Stimulated activated CD4-positive, alpha-beta T cell treated with anti-CD3 and anti-CD28 coated beads, Interleukin-12 subunit alpha, Interleukin-12 subunit beta, amount 100 ng/mL, for 24 hours (primary cell): ENCODE results near the gene KCNMB4.

Source experiments
- DNase-seq, 2 experiments: peaks; one replicate each; pipeline ENCODE4 v3.0.0-alpha.2; 2020; ENCODE audit warnings: low read depth in 2 of 2

The KCNMB4 gene, protein sequence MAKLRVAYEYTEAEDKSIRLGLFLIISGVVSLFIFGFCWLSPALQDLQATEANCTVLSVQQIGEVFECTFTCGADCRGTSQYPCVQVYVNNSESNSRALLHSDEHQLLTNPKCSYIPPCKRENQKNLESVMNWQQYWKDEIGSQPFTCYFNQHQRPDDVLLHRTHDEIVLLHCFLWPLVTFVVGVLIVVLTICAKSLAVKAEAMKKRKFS

DNA sequence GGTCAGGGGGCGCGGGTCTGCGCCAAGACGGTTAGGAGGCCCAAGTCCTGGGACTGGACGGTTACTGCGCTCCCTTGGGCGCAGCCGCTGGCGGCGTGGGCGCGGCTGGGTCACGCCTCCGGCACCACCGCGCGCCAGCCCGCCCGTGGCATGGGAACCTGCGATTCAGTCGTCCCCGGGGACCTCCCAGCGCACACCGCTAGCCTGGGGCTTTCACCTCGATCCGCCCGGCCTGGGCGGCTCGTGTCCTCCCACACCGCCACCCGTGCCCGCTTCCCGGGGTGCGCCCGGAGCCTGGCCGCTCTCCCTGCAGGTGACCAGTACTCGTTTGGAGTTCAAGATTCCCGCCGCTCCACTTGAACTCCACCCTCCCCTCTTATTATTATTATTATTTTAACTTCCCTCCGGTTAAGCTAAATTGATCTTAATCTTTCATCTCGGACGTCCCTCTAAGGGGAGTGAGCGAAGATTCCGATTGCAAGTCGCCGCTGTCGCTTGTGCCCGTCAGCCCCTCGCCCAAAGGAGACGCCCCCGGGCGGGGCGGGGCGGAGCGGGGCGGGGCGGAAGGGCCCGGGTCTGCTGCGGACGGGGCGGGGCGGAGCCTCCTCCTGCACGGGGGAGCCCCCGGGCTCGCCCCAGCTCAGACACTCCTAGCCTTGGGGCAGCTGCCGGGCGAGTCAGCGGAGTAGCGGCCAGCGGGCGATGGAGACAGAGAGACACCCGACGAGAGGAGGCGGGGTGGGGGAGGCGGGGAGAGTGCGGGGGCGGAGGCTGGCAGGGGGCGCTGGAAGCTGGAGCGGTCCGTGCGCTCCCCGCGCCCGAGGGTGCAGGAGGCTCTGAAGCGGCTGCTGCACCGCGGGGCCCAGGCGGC, at the start of gene KCNMB4:
Gene KCNMB4, plus strand, starts transcription at position 643 of the 871 bp plus-strand sequence. CDS start 445 bp downstream, outside the sequence.
- peak; percentile 51 to 67 for DNase-seq

DNA sequence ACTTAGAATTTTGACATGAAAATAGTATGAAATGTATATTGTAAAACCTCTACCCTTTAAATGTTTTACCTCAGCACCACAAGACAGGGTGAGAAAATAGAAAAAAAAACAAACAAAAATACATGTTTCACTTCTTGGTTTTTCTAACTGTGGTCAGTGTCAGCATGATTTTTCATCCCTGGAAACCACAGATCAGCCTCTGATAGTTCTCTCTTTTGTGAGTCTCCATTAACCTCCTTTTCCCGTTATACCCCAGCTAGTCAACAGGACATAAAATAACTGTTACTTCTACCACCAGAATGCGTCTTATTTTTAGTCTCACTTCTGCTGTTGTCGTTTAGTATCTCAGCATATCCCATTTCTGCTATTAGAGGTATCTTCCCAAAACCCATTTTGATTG, 48.3 kb upstream of the KCNMB4 start:
- DNase-seq = no peak

DNA sequence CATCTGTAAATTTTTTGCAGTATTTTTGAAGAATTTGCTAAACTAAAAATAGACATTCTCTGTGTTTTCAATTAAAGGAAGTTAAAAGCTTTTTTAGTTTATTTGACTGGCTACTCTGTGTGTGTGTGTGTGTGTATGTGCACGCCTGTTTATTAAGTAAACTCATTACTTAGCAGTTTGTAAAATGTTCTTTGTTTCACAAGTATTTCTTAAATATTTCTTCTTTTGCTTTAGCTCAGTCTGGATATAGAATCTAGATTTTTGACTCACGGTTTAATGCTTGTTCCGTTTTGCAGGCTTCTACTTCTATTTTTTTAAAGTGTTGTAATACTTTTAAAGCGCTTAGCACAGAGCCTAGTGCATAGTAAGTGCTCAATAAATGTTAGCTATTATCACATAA, 46.5 kb upstream of the KCNMB4 start:
- DNase-seq = no peak

DNA sequence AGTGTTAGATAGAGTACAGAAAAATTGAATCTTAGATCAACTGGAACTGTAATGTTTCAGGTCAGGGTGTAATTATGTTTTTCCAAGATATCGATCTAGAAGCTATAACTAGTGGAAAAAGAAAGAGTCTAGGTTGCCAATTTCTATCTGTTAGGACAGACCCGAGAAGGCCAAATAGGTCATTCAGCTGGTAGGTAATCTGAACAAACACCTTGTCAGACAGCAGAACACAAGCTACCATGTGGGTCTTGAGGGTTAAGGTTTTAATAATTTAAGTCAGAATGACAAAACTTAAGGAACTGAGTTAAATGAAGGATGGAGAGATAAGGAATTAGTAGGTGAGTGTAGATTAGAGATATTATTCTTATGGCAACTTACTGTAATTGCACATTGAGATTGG, 44.9 kb upstream of the KCNMB4 start:
- DNase-seq = no peak

DNA sequence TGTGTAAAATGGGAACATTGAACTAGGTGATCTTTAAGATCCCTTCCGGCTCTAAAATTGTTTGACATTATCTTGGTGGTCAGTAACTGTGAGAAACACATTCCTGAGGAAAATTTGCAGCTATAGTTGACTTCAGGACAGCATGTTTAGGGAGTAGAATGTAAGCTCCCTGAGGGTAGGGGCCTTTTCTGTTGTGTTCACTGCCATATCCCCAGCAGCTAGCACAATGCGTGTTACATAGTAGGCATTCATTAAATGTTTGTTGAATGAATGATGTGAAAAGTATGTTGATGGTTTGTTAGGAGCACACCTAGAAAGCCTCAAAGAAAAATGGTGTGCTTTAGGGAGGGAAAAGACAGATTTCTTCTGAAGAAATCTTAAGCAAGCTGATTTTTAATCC, 38.5 kb upstream of the KCNMB4 start:
- no peak for DNase-seq

DNA sequence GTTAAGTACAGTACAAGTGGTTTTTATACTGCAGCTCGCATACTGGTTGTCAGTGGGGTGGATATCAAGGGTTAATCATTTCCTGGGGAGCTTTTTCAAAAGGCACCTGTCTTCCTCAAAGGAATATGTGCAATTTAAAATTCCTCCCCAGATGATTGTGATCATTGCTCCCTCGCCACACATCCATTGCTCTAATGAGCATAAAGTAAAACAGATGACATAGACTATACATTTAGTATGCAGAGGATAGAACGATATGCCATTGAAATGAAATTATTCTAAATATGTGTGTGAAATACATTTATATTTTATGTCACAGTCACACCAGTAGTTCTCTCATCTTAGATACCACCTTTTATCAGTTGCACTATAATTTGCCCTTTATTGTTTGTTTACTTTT, 36.4 kb upstream of the KCNMB4 start:
- no peak for DNase-seq

DNA sequence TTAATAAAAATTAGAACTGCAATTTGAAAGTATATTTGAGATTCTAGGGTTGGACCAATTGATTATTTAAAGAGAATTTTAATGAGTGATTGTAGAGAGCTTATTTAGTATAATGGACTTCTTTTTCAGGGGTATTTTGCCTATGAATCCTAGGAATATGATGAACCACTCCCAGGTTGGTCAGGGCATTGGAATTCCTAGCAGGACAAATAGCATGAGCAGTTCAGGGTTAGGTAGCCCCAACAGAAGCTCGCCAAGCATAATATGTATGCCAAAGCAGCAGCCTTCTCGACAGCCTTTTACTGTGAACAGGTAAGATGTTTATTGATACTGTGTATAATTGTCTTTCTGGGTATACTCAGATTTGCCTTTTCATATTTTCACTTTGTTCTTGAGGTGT, 35.9 kb upstream of the KCNMB4 start:
- no peak for DNase-seq

DNA sequence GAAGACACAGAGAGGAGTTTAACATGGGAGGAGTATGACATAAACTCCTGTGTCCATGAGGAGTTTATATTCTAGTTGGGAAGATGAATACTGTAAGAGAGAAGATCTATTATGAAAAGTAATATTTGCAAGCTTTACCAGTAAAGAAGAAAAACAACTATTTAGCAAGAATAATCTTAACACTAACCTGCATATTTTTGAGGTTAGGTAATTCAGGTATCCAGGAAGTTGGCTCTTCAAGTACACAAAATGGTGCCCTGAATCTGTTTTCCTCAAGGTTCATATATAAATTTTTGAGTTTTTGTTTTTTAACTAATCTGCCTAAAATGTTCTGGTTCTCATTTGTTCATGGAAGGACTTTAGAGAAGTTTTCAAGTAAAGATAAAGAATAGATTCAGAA, 33.9 kb upstream of the KCNMB4 start:
- no peak for DNase-seq

DNA sequence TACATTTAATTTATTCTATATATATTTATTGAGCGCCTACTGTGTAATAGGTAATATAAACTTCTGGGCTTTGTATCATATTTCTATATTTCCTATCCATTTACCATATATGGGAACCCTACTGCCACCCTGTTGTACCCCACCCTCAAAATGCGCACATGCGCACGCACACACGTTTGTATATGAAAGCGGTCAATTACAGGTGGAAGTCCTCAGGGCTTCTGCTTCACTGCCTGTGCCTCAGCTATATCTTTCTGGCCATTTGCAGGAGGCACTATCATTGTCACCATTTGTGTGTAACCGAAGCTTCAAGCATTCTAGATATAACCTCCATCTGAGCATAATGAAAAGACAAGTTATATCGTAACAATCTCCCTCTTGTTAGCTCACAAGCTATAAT, 31.3 kb upstream of the KCNMB4 start:
- DNase-seq = no peak

DNA sequence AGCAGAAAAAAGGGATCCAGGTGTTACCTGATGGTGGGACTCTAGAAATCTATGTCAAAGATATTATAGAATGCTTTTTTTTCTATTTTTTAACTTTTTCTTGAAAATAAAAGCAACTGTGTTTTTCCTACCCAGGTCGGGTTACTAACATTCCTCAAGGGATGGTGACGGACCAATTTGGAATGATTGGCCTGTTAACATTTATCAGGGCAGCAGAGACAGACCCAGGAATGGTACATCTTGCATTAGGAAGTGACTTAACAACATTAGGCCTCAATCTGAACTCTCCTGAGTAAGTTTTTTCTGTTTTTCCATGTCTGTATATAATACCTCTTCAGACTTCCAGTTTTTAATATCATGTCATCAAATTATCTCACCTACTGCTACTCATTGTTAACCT, 27.6 kb upstream of the KCNMB4 start:
- no peak for DNase-seq

DNA sequence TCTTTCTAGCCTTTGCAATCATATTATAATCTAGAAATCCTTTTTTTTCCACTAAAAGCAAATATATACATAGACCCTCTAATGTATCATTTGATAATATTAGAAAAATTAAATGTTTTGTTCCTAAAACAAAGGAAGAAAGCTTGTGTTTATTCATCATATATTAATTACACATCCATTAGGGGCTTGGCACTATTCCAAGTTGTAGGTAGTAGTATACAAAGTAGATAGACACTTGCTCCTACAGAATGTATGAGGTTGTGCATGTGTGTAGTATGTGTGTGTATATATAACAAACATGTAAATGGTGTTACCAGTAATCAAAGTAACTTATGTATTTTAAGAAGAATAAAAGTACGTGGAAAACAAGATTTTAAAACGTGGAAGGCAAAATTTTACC, 15.0 kb upstream of the KCNMB4 start:
- DNase-seq = no peak

DNA sequence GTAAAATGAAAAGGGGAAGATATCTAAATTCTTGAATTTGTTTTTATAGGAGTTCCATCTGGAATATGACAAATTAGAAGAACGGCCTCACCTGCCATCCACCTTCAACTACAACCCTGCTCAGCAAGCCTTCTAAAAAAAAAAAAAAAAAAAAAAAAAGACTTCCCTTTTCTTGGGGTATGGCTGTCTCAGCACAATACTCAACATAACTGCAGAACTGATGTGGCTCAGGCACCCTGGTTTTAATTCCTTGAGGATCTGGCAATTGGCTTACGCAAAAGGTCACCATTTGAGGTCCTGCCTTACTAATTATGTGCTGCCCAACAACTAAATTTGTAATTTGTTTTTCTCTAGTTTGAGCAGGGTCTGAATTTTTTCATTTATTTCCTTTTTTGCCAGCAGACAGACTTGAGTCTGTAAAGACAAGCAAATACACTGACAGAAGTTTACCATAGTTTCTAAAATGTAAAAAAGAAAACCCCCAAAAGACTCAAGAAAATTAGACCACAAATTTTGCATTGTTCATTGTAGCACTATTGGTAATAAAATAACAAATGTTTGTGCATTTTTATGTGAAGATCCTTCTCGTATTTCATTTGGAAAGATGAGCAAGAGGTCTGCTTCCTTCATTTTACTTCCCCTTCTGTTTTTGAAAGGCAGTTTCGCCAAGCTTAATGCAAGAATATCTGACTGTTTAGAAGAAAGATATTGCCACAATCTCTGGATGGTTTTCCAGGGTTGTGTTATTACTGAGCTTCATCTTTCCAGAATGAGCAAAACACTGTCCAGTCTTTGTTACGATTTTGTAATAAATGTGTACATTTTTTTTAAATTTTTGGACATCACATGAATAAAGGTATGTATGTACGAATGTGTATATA, 12.1 kb upstream of the KCNMB4 start:
- DNase-seq = no peak

DNA sequence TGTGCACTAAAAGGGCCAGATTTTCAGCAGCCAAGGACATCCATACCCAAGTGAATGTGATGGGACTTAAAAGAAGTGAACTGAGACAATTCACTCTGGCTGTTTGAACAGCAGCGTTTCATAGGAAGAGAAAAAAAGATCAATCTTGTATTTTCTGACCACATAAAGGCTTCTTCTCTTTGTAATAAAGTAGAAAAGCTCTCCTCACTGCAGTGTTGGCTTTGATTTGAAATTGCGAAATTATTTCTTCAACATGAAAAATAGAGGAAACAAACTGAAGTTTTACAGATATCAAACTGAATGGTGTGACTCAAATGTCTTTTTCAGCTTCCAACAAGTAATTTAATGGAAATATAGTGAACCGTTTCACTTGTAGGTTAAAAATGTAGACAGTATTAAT, 11.3 kb upstream of the KCNMB4 start:
- no peak for DNase-seq

DNA sequence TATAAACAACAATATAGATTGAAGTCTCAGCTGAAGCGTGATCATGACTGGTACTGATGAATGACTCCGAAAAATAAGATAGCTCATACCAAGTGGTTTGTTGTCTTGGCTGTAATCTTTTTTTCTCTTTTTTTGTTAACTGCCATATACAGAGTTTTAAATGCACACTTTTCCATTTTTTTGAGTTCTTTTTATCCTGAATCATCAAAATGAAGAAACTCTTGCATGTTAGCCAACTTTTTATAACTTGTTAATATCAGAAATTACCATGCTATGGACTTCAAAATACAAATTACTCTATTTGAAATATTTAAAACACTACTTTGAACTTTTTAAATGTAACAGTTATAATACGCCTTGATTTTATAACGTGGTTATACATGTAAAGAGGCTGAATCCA, 10.1 kb upstream of the KCNMB4 start:
- no peak for DNase-seq

DNA sequence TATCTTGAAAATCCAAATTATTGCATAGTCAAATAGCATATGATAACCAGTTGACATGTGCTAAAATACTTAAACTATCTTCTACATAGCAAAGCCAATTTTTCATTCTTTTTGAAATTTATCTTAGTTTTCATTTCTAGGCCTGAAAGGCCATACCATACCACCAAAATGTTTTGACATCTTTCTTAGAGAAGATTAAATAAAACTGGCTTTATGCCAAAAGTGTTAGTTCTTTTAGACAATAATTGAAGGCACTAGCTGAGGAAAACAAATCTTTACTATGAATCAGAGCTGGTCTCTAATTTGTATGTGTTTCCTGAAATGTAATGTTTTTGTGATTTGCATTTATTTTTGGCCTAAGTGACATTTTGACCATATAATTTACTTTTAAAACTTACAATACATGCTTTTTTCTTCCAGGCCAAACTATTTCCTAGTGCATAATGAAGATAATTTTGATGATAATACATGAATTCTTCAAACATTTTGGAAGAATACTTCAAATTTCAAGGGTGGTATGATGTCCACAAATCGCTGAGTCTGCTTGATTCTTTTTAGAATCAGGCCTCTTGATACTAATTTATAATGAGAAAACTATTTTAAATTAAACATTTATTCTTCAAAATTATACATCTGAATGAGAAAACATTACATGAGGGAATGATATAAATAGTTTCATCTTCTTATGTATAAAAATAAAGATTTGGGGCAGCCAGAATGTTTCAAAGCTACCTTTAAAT, 6.5 kb upstream of the KCNMB4 start:
- no peak for DNase-seq

DNA sequence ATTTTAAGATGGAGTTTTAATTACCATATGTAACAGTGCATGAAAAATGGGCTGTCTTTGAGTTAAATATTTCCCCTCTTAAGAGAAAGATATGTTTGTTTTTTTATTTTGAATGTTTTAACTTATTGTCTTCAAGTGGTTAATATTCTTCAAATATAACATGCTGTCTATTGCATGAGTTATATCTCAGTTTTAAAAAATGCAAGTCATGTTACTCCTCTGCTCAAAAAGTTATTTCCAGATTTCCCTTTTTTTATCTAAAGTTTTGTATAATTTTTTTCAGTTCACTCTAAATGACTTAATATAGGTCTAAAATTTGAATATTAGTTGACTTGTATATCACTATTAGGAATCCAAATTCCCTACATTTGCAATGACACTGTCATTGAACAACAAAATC, 5.9 kb upstream of the KCNMB4 start:
- DNase-seq = no peak

DNA sequence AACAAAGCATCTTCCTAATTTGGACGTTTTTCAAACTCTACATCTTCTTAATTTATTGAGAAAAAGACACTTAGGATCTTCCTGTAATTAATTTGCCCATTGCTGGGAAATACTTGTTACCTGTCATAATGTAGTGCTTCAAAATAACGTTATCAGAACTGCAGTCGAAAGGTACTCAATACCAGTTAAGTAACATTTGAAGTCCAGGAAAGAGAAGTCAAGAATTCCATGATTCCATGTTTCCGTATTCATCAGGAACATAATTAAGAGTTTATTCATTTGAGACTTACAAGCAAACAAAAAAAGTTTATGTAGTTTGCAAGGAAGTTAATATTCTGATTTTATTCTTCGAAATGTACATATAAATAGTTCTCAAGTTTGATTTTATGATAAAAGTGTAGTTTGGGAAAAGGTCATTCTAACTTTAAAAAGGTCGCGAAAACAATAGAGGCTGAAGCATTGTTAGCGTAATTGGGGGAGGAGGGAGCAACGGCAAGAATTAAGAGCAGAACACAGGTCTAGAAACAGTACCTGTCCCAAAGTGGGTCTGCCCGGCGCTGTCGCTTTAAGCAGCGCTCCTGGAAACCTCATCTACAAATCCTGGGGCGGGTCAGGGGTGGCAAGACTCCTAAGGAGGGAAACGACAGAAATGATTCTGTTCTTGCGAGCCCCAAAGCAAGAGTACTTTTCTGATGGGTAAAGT, 1.2 kb upstream of the KCNMB4 start:
- no peak for DNase-seq

DNA sequence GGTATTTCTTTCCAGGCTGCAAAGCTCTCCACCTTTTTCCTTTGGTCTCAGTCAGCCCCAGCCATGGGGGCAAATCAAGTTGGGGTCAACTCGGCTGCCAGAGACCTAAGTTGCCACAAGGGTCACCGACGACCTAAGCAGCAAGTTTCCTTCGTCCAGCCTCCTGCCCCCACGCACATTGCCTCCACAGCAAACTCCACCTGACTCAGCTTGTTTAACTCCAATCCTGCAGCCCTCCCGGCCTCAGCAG, 767 bp upstream of the KCNMB4 start:
- DNase-seq = no peak

DNA sequence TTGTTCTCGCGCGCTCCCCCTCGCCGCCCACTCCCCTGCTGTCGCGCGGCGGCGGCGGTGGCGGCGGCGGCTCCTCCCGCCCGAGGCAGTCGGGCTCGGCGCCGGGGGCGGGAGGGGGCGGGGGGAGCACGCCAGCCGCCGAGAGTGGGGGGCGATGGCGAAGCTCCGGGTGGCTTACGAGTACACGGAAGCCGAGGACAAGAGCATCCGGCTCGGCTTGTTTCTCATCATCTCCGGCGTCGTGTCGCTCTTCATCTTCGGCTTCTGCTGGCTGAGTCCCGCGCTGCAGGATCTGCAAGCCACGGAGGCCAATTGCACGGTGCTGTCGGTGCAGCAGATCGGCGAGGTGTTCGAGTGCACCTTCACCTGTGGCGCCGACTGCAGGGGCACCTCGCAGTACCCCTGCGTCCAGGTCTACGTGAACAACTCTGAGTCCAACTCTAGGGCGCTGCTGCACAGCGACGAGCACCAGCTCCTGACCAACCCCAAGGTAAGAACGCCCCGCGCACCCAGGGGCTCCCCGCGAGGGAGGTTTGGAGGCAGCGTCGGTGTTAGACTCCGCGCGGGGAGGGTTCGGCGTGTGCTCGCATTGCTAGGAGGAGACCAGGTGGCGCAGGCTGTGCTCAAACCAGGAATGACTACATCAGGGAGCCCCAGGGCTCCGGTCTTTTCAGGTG, 629 bp downstream of the KCNMB4 start:
- peak in 1 of 2 experiments; percentile 27 for DNase-seq

DNA sequence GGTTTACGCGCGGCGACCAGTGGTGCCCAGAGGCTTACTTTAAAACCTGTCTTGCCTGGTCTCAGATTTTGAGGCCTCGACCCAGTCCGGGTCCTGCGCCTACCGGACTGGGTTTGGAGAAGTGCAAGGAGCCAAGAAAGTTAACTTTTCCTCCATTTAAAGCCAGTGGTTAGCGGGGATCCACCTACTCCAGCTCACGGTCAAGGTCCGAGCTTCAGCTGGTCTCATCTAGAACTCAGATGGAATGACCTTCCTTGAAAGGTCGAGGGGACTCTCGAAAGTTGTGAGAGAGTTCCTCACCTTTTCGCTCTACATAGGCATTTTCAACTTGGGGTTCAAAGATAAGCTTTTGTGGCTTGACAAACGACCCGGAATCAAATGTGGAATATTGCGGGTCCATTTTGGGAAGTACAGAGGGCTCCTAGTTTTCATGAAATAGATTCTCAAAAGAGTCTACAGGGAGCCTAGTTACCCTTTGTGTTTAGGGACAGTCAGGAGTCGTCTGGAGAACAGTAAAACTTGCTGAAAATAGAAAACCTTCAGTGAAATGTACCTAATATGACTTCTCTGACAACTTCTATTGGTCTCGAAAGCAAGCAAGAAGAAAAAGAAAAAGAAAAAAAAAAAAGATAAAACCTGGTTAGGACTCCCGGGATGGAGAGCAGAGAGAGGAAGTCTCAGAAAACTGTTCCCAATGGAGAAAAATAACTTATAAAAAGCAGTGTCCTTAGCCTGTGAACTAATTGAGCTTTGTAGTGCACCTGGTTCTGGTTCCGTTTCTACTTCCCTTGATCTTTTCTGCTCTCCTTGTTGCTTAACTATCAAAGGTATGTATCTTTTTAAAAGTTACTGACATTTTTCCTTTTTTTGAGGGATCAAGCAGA, 1.4 kb downstream of the KCNMB4 start:
- no peak for DNase-seq
